ENCODE data around the gene IL4I1.

Gene IL4I1

GRCh38 chr19:49924004-49924880, 27.6 kb upstream of the IL4I1 start:
- DNase-seq: no peak

DNA sequence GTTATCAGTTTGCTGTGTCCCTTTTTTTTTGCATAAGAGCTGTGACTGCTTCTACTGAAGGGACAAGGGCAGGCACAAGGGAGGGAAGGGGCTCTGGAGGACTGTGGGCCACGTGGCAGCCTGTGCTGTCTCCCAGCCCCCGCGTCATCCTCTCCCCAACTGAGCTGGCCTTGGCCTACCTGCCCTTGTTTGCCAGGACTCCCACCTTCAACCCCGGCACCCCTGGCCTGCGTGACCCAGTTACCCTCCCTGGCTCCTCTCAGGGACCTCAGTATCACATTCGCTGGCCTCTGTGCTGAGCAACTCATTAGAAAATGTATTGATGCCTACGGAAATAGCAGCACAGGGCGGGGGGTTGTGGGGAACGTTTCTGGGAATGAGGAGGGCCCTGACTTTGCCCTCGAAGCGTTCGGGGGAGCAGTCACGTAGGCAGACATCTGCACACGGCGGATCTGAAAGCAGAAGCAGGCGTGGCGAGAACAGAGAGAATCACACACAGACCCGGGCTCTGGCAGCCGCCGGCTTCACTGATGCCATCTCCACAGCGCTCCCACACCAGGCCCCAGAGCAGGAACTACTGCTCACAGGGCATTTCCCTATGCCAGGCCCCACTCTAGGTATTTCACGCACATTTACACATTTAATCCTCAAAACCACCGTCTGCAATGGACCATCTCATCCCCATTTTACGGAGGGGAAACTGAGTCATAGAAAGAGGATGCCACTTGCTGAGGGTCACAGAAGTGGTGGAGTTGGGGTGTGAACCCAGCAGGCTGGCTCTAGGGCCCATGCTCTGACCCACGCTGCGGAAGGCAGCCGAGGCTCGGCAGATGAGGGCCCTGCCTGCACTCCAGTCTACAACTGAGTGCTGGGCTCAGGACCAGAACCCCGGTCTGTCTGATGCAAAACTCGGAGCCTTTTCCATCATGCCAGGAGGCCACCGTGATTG, 26.6 kb upstream of the IL4I1 start:
- no peak for DNase-seq

DNA sequence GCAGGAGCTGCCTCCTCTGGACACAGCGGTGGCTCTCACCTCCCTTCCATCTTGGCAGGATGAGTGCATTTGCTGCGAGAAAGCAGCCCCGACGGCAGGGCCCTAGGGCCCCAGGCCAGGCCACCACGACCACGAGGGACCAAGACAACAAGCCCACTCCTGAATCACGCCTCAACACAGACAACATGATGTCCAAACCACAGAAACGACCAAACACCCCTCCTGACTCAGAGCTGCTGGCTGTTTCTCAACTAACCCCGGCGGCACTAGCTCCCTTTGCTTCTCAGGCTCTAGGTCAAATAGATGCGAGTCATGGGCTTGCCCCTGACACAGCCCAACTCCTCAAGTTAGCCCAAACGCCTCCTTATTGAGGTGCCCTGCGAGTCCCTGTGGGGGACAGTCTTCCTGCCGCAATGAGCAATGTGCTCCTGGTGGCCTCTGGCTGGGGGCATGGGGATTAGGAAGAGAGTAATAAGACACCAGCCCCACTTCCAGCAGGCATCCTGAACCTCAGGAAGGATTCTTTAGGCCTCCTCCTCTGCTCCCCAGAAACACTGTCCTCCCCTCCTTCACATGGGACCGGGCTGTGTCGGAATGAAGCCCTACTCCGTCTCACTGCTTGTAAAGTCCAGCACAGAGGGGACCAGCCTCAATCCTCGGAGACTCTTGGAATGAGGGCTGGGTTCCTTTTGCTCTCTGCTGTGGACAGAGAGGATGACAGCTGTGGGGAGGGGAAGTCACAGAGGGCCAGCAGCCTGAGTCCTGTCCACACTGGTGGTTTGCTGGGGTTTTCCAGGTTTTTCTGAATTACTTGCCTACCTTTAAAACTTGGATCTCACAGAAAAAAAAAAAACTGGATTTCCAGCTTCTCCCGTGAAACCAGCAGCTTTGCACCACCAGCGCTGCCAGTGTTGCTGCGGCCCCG, 25.4 kb upstream of the IL4I1 start:
- DNase-seq: no peak

DNA sequence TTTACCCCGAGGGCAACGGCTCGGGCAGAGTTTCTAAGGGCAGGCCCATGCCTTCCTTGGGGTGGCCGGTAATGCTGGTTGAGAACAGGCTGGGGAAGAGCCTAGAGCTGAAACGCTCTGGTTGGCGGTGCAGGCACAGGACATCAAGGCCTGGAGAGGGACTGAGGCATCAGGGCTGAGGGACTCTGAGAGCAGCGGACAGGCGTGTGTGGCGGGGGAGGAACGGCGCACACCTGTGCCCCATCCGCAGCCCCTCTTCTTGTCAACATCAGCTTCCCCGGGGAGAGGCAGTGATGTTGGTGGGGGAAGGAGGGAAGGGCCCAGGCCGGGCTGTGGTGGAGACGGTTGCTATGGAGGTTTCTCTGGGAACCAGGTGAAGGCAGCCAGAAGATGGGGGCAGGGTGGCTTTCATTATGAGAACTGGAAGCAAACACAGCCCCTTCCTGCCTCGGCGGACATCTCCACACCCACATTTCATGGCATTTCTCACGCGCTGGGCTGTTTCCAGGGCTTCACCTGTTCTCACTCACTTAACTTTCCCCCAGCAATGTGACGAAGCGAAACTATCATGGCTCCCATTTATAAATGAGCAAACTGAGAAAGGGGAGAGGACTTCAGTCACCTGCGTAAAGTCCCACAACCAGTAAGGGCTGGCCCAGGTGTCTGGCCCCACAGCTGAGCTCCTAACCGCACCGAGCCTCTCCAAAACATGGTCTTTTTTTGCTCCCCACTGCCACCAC, 24.1 kb upstream of the IL4I1 start:
- DNase-seq: no peak

GRCh38 chr19:49918089-49918488, 21.4 kb upstream of the IL4I1 start:
- no peak for DNase-seq

DNA sequence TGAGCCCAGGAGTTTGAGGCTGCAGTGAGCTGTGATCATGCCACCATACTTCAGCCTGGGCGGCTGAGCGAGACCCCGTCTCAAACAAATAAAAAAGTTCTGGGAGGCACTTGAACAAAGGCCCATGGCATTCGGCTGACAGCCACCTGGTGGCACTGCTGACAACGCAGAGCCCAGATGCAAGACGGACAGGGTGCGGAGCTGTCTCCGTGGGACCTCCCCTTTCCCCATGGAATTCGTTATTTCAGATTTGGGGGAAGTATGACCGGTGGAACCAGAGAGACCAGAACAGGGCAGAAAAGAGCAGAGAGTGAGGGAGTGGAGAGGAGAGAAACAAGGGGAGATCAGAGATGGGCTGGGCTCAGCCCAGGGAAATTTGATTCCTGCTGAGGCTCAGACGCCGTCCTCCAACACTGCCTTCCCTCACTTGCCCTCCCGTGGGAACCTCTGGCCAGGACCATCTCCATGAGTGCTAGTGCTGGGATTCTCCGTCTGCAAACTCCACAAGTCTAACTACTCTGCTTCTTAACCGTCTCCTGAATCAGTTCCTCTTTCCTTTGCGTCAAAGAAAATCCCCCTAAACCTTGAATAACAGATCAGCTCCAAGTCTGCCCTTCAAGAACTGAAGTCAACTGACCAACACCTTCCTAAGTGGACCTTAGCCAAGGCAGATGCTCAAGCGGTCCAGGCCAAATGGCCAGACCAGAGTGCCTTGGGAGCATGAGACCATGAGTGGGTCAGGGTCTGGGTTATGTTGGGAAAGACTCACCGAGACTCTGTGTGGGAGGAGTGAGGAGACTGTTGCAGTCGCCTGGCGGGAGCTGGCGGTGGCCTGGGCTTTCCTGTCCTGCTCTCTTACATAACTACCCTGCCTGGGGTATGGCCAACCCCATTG, 20.4 kb upstream of the IL4I1 start:
- peak; percentile 29 for DNase-seq

DNA sequence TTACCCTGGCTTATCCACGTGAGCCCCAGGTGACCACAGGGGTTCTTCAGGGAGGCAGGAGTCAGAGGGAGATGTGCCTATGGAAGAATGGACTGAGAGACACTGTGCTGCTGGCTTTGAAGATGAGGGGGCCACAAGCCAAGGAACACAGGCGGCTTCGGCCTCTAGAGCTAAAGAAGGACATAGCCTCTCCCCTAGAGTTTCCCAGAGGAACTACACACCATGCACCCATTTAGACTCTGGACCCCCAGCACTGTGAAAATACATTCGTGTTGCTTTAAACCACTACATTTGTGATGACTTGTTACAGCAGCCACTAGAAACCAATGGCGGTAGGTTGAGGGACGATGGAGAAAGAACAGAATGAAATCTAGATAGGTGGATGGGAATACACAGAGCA, 18.6 kb upstream of the IL4I1 start:
- no peak for DNase-seq

GRCh38 chr19:49913720-49914119, 17.0 kb upstream of the IL4I1 start:
- DNase-seq: no peak

GRCh38 chr19:49912965-49913685, 16.4 kb upstream of the IL4I1 start:
- no peak for DNase-seq

GRCh38 chr19:49911381-49912145, 14.9 kb upstream of the IL4I1 start:
- no peak for DNase-seq

DNA sequence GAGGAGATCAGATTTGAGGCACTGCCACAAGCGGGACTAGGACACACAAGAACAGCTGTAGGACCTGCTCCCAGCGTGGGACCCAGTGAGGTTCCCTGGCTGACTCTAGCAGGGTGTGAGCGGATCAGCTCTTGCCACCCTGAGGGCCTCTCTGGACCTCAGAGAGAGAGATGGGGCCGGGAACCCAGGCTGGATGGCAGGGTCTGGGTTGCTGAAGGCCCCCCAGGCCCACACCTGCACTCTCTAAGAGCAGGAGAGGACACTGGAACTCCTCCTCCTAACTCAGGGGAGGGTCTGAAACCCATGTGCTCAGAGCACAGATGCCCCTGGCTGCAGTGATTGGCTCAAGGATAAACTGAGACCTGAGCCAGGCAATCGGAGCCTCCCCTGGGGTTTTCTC, 13.5 kb upstream of the IL4I1 start:
- no peak for DNase-seq

DNA sequence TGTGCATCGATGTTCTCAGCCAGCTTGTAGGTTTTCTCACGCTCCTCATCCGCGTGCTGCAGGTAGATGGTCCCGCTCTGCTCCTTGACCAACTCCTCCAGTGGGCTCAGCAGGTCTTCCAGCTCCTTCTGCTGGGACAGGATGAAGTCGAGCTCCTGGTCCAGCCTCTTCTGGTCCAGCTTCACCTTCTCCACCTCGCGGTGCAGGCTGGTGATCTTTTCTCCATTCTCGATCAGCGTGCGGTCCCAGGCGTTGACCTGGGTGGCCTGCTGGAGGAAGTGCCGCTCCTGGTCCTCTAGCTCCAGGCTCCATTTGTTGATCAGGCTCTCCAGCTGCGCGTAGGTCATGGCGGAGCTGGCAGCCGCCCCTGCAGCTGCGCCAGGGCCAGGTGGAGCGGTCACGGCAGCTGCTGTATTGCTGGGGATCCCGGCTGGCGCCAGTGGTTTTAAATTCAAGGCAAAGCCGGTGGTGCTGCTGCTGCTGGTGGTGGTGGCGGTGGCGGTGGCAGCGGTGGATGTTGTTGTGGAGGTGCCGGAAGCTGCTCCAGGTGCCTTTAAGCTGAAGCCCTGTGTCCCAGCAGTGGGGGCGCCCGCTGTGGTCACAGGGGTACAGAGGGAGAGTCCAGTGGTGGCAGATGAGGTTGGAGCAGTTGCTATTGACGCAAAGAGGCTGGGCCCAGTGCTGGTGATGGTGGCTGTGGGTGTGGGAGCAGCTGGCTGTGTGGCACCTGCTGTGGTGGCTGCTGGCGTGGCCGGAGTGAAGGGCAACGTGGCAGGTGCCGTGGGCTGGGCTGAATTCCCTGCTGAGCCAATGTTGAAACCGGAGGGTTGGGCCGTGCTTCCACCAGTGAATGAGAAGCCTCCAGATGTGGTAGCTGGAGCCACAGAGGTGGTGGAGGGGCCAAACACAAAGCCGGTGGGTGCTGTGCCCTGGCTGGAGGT, 12.1 kb upstream of the IL4I1 start:
- DNase-seq: no peak

DNA sequence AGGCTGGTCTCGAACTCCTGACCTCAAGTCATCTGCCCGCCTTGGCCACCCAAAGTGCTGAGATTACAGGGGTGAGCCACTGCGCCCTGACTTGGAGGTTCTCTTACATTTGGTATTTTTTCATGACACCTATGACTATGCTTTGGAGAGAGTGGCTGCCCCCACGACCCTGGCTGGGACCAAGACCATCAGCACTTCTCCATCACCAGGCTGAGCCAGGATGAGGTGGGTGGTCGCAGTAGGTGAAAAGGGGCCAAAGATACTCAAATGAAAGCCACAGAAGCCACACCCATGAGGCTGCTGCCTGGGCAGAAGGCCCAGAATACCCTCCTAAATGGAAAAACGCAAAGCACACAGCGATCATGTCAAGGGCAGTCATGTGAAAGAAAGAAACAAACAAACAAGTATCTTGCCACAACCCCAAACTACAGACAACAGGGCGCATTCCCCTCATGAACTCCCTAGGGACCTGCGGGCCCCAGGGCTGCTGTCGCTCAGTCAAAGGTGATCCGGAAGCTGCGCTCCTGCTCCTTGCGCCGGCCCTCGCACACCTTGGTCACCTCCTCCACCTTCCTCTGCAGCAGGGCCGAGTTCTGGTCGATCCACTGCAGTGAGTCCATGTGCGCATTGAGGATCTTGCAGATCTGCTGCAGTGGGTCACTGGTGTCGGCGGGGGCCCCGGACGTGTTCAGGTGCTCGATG, 11.2 kb upstream of the IL4I1 start:
- DNase-seq: no peak

- no peak for DNase-seq
Observed at GRCh38 chr19:49906879-49907564, 10.3 kb upstream of the IL4I1 start.

DNA sequence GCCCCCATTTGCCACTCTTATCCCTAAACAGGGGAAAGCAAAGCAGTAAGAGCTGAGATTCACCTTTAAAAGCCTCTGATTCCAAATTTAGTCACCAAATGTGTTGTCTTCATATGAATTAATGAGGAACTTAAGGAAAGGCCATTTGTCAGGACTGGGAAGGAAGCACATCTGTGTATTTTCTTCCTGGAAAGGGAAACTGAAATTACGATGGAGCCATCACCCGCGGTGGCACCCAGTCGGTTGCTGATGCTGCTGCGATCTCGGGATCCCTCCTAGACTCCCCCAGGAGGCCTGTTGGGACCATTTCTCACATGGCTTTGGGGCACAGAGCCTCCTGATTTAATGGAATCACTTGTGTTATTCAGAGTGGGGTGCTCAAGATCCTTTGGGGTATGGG, 7.4 kb upstream of the IL4I1 start:
- DNase-seq: no peak

- no peak for DNase-seq
Observed at GRCh38 chr19:49895566-49896297, 955 bp downstream of the IL4I1 start.
